ENCODE data around the gene SEC22A.
A peak's percentile ranks its signal among the peaks of the same experiment; 100 is the strongest.
"Not testable (repeated sequence)": the region's sequence is repeated elsewhere in the genome, so short reads cannot be mapped to it uniquely, and the experiment has no call there.

The SEC22A gene

DNA sequence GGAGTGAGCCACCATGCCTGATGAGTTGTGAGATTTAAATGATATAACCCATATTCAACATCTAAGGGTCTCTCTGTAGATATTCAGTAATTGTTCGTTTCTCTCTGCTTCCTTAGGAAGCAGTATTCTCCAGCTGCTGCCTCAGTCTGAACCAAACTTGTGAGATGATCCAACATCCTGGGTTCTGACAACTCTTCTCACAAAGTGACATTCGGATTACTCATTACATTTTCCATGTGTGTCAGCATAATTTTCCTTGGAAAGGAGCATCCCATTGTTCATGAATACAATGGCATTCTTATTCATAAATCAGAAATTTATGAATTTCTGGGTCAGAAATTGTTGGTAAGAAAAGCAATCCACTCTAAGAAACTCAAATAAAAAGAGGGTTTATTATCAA is 15.0 kb upstream of the SEC22A start:
- no peak for DNase-seq

DNA sequence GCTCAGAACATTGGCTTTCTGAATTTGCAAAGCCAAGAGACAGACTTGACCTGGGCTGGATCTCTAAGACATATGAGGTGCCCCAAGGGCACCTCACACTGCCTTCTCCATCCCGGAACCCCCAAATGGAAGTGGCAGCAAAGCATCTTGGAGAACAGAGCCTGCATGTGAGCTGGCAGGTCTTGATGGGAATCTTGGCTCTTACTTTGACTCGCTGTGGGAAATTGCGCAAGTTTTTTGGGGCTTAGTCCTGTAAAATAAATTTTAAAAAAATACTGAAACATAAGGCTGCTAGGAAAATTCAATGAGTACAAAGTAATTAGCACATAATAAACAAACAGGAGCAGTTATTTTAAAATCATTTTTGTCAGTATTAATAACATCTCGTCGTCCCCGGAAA is 13.7 kb upstream of the SEC22A start:
- no peak for DNase-seq

DNA sequence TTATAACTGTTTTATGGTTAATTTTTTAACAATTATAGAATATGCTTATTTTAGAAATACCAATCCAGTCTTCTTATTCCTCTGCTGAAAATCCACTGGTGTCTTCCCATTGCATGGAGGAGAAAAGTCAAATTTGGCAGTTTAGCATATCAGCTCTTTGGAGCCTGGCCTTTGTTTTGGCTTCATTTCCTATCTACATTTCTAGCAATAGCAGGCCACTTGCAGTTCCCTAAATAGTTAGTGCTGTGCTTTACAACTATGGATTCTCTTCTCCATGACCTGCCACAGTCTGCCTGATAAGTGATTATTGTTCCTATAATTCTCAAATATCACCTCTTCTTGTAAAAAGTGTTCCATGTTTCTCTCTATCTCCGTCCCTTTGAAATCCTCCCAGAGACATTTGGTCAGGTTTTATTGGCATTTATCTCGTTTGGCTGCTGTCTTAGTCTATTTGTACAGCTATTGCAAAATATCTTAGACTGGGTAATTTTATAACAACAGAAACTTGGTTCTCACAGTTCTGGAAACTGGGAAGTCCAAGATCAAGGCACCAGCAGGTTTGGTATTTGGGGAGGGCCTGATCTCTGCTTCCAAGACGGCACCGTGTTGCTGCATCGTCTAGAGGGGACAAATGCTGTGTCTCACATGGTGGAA is 8.2 kb upstream of the SEC22A start:
- no peak for DNase-seq

DNA sequence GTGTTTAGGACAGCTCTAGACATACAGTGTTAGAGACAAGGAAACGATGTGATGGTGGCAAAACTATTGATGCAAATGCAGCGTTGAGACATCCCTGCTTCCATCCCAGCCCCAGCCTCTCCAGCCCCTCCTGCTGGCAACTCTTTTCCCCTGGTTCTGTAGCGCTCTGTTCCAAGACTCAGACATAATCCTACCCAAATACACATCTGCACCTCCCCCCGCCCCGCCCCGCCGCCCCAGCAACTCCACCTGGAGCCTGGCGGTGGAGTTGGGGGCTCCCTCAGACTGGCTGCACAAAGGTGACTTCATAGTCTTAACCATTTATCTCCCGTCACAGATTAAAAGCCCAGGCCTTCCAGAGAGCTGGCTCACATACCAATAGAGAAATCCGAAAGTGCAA is 7.2 kb upstream of the SEC22A start:
- no peak for DNase-seq

DNA sequence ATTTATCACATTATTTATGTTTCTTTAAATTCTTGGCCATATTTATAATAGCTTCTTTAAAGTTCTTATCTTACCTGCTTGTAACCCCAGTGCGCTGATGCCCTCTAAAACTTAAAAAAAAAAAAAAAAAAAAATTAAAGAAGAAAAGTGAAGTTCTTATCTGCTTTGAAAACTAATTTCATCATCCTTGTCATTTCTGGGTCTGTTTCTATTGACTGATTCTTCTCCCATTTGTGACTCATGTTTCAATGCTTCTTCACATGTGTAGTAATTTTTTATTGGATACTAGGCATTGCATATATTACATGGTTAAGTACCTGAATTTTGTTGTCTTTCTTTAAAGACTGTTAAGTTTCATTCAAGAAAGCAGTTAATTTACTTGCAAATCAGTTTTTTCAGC is 3.4 kb upstream of the SEC22A start:
- DNase-seq = no peak

DNA sequence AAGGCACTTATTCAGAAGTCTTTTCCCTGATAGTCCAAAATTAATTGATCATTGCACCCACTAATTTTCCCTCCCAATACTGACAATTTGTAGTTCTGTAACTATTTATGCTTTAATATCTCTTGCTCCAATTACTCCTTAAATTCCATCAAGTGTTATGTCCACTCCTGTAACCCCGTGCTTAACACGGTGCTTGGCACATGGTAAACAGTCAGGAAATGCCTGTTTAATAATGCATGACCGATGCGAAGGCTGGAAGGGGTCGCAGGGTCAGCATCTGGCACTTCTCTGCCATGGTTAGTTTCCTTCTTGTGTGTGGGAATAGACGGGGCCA is 553 bp upstream of the SEC22A start:
- no peak for DNase-seq

DNA sequence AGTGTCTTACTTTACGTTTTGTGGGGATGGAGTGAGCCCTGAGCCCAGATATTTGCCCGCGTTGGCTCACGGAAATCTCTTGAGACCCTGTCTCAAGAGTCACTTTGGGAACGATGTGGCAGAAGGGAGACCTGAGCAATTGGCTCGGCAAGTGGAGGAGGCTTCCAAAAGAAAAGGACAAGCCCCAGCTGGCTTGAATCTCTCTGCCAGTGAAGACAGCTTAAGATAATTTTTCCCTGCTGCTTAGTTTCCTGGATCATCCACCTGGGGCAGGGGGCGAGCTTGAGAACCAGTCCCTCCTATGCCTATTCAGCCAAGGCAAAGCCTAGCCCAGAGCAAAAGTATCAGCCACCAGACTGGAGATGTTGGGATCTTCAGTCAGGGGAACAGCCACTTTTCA is 708 bp downstream of the SEC22A start:
- DNase-seq = no peak

DNA sequence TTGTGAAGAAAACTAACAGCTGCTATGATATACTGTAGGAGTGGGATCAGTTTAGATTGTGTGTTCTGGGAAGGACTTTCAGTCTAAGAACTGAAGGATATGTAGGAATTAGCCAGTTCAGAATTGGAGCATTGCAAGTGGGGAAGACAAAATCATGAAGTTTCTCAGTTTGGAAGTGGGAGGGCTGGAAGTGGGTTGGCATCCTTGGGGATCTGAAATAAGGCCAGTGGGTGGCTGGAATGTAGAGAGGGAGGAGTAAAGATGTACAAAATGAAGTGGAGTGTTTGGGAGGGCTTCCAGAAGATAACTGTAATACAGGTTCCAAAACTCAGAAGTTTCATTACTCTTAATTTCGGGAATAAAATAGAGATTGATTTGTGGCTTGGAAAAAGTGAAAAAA is 17.2 kb downstream of the SEC22A start:
- DNase-seq = no peak

DNA sequence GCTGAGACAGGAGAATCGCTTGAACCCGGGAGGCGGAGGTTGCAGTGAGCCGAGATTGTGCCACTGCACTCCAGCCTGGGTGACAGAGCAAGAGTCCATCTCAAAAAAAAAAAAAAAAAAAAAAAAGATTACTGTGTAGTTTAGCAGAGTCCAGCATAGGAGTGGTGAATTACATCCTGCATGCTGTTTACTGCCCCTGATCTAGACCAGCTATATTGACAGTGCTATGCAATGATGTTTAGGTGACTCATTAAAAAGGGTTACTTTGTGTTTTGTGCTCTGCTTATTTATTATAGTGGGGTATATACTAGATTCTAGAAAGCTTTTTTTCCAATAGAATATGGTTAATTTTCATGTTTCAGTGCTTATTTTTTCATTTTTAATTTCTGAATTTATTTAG is 19.6 kb downstream of the SEC22A start:
- DNase-seq = not testable (repeated sequence)

DNA sequence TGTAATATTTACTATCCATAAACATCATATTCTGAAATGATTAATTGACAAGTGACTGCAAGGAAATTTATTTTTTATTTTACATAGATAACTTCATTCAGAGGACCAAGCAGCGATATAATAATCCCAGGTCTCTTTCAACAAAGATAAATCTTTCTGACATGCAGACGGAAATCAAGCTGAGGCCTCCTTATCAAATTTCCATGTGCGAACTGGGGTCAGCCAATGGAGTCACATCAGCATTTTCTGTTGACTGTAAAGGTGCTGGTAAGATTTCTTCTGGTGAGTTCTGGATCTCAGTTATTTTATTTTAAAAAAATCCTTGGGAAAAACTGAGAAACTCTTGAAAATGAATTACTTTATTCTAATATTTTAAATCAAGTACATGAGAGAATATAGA is 23.3 kb downstream of the SEC22A start:
- no peak for DNase-seq

DNA sequence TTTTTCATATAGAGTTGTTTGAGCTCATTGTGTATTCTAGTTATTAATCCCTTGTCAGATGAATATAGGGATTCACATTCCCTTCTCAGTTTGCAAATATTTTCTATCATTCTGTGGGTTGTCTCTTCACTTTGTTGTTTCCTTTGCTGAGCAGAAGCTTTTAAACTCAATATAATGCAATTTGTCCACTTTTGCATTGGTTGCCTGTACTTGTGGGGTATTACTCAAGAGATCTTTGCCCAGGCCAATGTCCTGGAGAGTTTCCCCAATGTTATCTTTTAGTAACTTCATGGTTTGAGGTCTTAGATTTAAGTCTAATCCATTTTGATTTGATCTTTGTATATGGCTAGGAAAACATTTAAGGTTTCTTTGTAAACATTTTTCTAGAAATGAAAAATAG is 24.8 kb downstream of the SEC22A start:
- DNase-seq = no peak

DNA sequence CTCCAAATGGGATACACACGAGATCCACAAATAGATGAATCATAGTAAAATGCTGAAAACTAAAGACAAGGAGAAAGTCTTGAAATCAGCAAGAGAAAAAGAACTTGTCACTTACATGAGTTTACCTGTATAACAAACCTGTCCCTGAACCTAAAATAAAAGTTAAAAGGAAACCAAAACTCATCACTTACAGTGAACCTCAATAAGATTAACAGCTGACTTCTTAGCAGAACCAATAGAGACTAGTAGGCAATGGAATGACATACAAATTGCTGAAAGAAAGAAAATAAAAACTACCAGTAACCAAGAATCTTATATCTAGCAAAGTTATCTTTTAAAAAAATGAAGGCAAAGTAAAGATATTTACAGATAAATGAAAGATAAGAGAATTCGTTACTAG is 27.4 kb downstream of the SEC22A start:
- DNase-seq = no peak

DNA sequence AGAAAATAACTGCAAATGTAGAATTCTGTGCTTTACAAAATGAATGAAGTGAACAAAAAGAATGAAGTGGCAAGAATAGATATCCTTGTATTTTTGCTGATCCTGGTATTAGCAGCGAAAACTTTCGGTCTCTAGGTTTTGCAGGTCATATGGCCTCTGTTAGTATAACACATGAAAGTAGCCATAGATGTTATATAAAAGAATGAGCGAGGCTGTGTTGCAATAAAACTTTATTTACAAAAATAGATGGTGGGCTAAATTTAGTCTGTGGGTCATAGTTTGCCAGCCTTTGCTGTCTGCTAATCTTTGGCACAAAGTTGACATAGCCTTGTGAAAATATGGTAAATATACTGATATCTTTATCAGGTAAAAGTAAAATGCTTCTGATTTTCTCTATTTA is 35.2 kb downstream of the SEC22A start:
- no peak for DNase-seq

DNA sequence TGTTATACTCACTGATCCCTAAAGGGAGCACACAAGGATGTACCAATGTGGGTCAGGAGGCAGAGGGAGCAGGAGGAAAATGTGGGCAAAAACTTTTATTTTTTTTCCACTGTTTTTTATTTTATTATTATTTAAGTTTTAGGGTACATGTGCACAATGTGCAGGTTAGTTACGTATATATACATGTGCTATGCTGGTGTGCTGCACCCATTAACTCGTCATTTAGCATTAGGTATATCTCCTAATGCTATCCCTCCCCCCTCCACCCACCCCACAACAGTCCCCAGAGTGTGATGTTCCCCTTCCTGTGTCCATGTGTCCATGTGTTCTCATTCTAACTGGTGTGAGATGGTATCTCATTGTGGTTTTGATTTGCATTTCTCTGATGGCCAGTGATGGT is 37.4 kb downstream of the SEC22A start:
- DNase-seq = not testable (repeated sequence)

DNA sequence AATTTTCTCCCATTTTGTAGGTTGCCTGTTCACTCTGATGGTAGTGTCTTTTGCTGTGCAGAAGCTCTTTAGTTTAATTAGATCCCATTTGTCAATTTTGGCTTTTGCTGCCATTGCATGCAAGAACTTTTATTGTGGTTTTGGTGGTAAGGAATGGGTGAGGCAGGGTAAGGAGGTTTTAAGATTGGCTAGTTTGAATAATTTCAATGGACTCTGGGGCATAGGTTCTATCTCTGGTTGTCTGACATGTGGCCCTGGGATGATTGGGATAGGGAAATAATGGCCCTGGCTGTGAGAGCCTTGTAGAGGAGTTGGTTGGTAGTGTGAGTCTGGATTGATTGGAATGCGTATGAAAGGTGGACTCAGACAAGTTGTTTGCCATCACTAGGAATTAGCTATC is 38.0 kb downstream of the SEC22A start:
- DNase-seq = no peak

DNA sequence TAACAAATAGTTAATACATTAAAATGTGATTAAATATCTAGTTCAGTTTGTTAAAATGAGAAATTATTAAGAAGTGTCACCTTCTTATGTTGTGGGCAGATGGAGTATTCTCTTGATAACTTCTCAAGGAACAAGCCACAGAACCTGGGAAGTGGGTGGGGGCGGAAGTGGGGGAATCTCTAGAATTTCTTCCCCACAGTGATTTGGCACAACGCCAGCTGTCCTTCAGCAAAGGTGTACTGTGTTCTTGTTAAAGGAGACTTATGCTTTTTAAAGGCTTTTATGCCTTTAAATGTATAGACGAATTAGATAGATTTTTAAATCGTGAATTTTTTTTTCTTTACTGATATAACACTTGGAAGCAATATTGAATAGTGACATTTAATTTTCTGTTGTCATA is 42.4 kb downstream of the SEC22A start:
- DNase-seq = no peak

DNA sequence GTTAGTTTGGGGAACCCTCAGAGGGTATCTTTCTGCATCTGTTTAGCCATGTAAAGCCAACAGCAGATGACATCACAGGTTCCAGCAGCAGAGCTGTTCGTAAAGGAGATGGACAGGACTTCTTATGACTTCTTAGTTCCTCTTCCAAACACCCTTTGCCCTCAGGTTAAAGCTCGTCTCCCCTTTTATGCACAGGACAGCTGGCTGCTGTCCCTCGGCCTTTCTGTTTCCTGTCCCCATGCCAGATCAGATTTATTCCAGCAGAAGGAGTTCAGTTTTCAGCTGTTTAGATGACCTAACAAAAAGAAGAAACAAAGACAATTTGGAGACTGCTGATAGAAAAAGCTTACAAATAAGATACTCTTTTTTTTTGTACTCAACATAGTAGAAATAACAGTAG is 45.1 kb downstream of the SEC22A start:
- no peak for DNase-seq

DNA sequence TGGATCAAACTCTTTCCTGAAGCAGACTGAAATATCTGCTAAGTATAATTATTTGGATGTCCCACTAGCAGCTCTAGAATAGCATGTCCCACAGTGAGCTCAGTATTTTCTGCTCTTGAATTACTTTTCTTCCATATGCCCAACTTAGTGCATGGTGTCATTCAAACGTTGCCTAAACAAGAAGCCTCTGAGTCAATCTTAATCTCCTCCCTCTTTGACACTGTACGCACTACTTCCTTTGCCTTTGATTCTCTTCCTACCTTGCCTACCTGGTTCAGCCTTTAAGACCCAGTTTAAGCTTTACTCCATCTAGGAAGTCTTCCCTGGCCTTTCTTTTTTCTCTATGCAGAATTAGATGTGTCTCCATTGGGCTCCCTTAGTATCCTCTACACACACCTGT is 54.5 kb downstream of the SEC22A start:
- no peak for DNase-seq

DNA sequence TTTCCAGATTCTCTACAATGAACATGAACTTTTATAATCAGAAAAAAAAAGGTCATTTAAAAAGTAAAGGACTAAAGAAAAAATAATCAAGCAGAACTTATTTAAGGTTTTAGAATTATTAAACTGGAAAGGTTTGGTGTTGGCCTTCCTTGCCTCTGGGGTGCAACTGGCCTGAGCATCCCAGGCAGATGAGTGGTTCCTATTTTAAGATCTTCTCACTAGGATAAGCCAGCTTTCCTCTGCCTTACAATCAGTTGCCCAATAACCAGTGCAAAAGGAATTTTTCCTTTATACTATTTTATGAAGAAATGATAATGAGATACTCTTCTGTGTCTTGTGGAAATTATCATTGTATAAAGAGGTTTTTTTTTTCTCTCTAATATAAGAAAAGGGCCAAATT is 56.6 kb downstream of the SEC22A start:
- DNase-seq = no peak

DNA sequence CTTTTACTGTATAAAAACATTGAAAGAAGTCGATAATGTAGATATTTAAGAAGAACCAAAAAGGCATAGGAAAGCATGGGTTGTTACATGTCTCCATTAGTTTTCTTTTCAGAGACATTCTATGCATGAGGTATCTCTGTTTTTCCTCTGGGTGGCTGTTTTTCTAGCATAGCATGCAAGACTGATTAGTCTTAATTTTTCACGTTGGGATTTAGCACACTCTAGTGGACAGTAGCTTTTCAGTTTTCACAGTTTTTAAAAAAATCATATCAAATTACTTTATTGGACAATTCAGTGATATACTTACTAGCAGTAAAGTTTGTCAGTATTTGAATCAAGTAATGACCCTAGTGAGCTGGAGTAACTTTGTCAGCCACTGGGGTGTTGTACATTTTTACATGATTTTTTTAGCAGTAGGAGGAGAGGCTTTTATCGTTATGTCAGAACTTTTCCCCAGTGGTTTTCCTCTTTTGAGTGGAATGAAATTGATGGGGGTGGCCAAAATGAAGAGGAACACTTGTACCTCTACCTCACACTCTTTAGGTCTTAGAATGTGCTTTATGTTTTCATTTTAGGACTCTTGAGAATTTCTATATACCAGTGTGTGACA is 57.2 kb downstream of the SEC22A start:
- peak; percentile 47 for DNase-seq

DNA sequence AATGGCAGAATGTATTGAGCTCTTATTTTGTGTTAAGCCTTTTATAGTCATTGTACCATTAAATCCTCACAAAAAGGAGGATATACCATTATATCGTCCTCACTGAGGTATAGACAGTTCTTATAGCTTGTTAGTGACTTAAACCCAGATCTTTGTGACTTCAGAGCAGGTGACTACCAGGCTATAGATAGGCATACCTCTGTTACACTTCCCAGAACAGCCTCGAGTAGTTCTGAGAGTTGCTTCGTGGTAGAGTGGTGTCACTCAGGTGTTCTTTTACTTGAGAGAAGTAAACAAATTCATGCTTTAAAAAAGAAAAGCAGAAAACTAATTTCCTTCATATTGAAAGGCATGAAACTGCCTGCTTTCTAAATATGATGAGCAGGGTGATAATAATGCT is 59.9 kb downstream of the SEC22A start:
- DNase-seq = no peak

DNA sequence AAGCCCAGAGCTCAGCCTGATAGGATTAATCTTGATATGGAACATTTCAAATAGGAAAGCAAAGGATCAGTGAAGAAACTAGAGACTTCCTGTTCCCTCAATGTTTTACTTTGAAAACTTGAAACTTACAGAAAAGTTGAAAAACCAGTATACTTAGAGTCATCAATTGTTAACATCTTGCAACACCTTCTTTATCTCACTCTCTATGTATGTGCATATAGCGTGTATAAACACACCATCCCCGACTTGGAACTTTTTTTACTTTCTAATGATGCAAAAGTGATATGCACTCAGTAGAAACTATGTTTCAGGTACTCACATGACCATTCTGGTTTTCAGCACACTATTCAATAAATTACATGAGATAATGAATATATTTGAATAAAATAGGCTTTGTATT is 60.5 kb downstream of the SEC22A start:
- DNase-seq = no peak

DNA sequence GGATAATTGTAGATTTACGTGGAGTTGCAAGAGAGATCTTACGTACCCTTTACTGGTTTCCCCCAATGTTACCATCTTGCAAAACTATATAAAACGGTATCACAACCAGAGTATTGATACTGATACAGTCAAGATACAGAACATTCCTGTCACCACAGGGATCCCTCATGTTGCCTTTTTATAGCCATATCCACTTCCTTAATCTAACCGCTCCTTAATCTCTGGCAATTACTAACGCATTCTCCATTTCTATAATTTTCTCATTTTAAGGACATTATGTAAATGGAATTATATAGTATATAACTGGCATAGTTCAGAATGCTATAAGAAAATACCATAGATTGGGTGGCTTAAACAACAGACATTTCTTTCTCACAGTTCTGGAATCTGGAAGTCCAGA is 61.1 kb downstream of the SEC22A start:
- no peak for DNase-seq

DNA sequence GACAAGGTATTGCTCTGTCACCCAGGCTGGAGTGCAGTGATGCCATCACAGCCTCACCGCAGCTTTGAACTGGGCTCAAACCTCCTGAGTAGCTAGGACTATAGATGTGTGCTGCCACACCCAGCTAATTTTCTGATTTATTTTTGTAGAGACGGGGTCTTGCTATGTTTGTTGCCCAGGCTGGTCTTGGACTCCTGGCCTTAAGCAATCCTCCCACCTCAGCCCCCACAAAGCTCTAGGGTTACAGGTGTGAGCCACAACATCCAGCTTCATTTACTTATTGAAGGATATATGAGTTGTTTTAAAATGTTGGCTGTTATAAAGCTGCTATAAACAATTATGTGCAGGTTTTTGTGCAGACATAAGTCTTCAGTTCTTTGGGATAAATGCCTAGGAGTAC is 62.2 kb downstream of the SEC22A start:
- DNase-seq = no peak

DNA sequence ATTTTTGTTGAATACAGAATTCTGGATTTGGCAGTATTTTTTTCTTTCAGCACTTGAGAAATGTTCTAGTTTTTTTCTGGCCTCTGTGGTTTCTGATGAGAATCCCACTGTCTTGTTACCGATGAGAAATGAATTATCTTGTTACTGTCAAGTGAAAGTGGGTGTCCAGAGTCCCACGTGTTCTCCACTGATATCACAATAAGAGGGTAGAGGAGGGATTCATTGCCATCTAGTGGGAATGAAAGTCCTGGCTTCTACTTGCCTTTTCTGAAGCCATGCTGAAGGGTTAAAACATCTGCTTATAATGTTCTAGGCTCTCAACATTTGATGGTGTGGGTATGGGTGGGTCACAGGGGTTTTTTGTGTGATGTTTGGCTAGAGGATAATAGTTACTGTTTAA is 66.1 kb downstream of the SEC22A start:
- no peak for DNase-seq

DNA sequence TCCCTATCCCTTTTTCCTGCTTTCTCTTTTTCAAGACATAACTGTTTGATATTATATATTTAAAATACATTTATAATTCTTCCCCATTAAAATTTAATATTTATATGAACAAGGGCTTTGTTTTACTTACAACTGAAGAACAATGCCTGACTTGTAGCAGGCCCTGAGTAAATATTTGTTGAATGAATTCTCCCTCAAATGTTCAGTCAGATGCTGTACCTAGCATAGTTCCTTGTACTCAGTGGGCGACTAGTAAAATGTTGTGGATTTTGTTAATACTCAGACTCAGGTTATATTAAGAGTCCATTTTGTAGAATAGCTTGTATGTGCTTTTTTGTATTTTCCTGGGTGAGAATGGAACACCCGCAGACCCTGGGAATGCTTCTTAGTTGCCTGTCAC is 69.1 kb downstream of the SEC22A start:
- no peak for DNase-seq

Measured in NCI-H446 treated with DMSO at 0.1 percent for 48 hours (cell line).